A549 (cell line): ENCODE measurements around the gene CYP4B1. TPM values are rescaled to one million over a fixed set of nuclear protein-coding genes. Genes with fewer than 3 reads are reported as not detected.
A peak's percentile ranks its signal among the peaks of the same experiment; 100 is the strongest.

ENCODE experiments used
- ATAC-seq, 2 experiments: fragments of 200-7000 bp in 1 of 2; fragments of >200 bp in 1 of 2; cut with Nextera tagmentation in 1 of 2; cut with Tn5 transposase in 1 of 2; 3 replicates each; pipeline versions ENCODE4 v1.8.0 to v1.9.1; 2018 to 2020; ENCODE audit warnings: mild to moderate bottlenecking in 1 of 2, moderate library complexity in 1 of 2
- CTCF ChIA-PET: fragments of 300-600 bp; sonication (Branson Sonifier 250); formaldehyde crosslinking; extraction: SDS; loops from one replicate; lab custom pipeline; 2021; ENCODE audit warnings: antibody characterized with exemption, inconsistent platforms; lab: Yijun Ruan, JAX
- POLR2A ChIA-PET: fragments of 350-600 bp; formaldehyde crosslinking; extraction: SDS; loops from one replicate; lab custom pipeline; 2021; ENCODE audit warnings: antibody characterized with exemption, inconsistent platforms; lab: Yijun Ruan, JAX
- DNase-seq, 2 experiments: peaks; one replicate each; pipeline versions ENCODE4 v3.0.0 to v3.0.0-alpha.2; 2011 to 2016; ENCODE audit warnings: low read depth in 1 of 2, low spot score in 1 of 2
- FAIRE-seq: peaks from 2 replicates; lab custom pipeline; 2011; peaks lifted over from hg19 to GRCh38; lab: Jason Lieb, UNC
- H3K27ac ChIP-seq, 2 experiments: fragments of >200 bp; sonication (Bioruptor Twin); formaldehyde crosslinking; 3 replicates each; pipeline ENCODE4 v1.5.1; 2016 to 2017
- H3K4me1 ChIP-seq: fragments of >200 bp; sonication (Bioruptor Twin); formaldehyde crosslinking; 3 replicates; pipeline ENCODE4 v1.6.1; 2016
- H3K4me2 ChIP-seq: fragments of >200 bp; sonication (Bioruptor Twin); formaldehyde crosslinking; 3 replicates; pipeline ENCODE4 v1.6.1; 2016
- H3K4me3 ChIP-seq: fragments of >200 bp; sonication (Bioruptor Twin); formaldehyde crosslinking; 3 replicates; pipeline ENCODE4 v1.5.1; 2016
- H3K9me3 ChIP-seq: fragments of >200 bp; sonication (Bioruptor Twin); formaldehyde crosslinking; 3 replicates; pipeline ENCODE4 v1.6.1; 2016
- BHLHE40 ChIP-seq: IDR thresholded peaks from 2 replicates; pipeline ENCODE4 v1.6.1; 2012; ENCODE audit warnings: low read depth, low read length, inconsistent platforms
- CHD2 ChIP-seq: fragments of 150-350 bp; IDR thresholded peaks from 2 replicates; pipeline ENCODE4 v1.6.1; 2014; ENCODE audit warnings: low read length; ENCODE audit not compliant: partially characterized antibody
- CHD4 ChIP-seq: fragments of 200-600 bp; sonication (generic); IDR thresholded peaks from 2 replicates; pipeline ENCODE4 v1.6.1; 2016; ENCODE audit warnings: antibody characterized with exemption, mild to moderate bottlenecking, borderline replicate concordance
- EHMT2 ChIP-seq: fragments of 200-600 bp; sonication (generic); IDR thresholded peaks from 2 replicates; pipeline ENCODE4 v1.6.1; 2016; ENCODE audit warnings: antibody characterized with exemption, low read depth, mild to moderate bottlenecking, moderate library complexity
- ELK1 ChIP-seq: fragments of 150-350 bp; IDR thresholded peaks from 2 replicates; pipeline ENCODE4 v1.6.1; 2014; ENCODE audit warnings: low read depth, mild to moderate bottlenecking, low read length
- ESRRA ChIP-seq: fragments of 150-350 bp; IDR thresholded peaks from 2 replicates; pipeline ENCODE4 v1.6.1; 2014; ENCODE audit warnings: mild to moderate bottlenecking, low read length, borderline replicate concordance
- FOSB ChIP-seq: fragments of 250-450 bp; sonication (Bioruptor Pico); IDR thresholded peaks from 2 replicates; pipeline ENCODE4 v1.5.0; 2020; ENCODE audit warnings: mild to moderate bottlenecking, moderate library complexity
- FOSL2 ChIP-seq, 2 experiments: fragments of 450-650 bp in 1 of 2; fragments of >200 bp in 1 of 2; sonication (Bioruptor Twin) in 1 of 2; formaldehyde crosslinking; IDR thresholded peaks; 2 replicates each; pipeline versions ENCODE4 v1.5.0 to v1.6.1; 2016 to 2020; ENCODE audit warnings: mild to moderate bottlenecking in 1 of 2, moderate library complexity in 1 of 2
- GATA3 ChIP-seq: IDR thresholded peaks from 2 replicates; pipeline ENCODE4 v1.6.1; 2012; ENCODE audit warnings: borderline replicate concordance
- HEYL ChIP-seq: fragments of 250-450 bp; sonication (Bioruptor Pico); IDR thresholded peaks from 2 replicates; pipeline ENCODE4 v1.8.0; 2021; ENCODE audit warnings: mild to moderate bottlenecking, moderate library complexity
- HOXA7 ChIP-seq: fragments of 250-450 bp; sonication (Bioruptor Pico); IDR thresholded peaks from 2 replicates; pipeline ENCODE4 v1.5.0; 2020; ENCODE audit warnings: mild to moderate bottlenecking, moderate library complexity
- HOXB13 ChIP-seq: fragments of 250-450 bp; sonication (Bioruptor Pico); IDR thresholded peaks from 2 replicates; pipeline ENCODE4 v1.5.0; 2020; ENCODE audit warnings: low read depth, mild to moderate bottlenecking, moderate library complexity
- HOXB5 ChIP-seq: fragments of 250-450 bp; sonication (Bioruptor Pico); IDR thresholded peaks from 2 replicates; pipeline ENCODE4 v1.5.0; 2020; ENCODE audit warnings: mild to moderate bottlenecking, moderate library complexity
- MAZ ChIP-seq: fragments of 150-350 bp; IDR thresholded peaks from 2 replicates; pipeline ENCODE4 v1.6.1; 2014; ENCODE audit warnings: antibody characterized with exemption, low read depth, low read length, borderline replicate concordance
- NFE2L2 ChIP-seq: fragments of 150-350 bp; conservative IDR thresholded peaks from 2 replicates; pipeline ENCODE4 v1.6.1; 2014; ENCODE audit warnings: low read length
- NPAS2 ChIP-seq: fragments of 250-450 bp; sonication (Bioruptor Pico); IDR thresholded peaks from 2 replicates; pipeline ENCODE4 v1.8.0; 2022; ENCODE audit warnings: mild to moderate bottlenecking, moderate library complexity, borderline replicate concordance
- PHF8 ChIP-seq: fragments of 200-600 bp; sonication (generic); IDR thresholded peaks from 2 replicates; pipeline ENCODE4 v1.6.1; 2016; ENCODE audit warnings: low read depth, mild to moderate bottlenecking, antibody characterized with exemption, moderate library complexity, borderline replicate concordance
- RAD21 ChIP-seq, 2 experiments: fragments of >200 bp in 1 of 2; sonication (Bioruptor Twin) in 1 of 2; formaldehyde crosslinking in 1 of 2; IDR thresholded peaks in 1 of 2; conservative IDR thresholded peaks in 1 of 2; 2 replicates in 1 of 2; 3 replicates in 1 of 2; pipeline ENCODE4 v1.6.1; 2012 to 2018; ENCODE audit warnings: inconsistent platforms in 1 of 2
- RNF2 ChIP-seq: fragments of 200-600 bp; sonication (generic); IDR thresholded peaks from 2 replicates; pipeline ENCODE4 v1.6.1; 2016; ENCODE audit warnings: low read depth, mild to moderate bottlenecking, antibody characterized with exemption, moderate library complexity, borderline replicate concordance
- TP53 ChIP-seq: fragments of 250-450 bp; sonication (Bioruptor Pico); IDR thresholded peaks from 2 replicates; pipeline ENCODE4 v1.5.0; 2021; ENCODE audit warnings: mild to moderate bottlenecking, moderate library complexity
- ZC3H11A ChIP-seq: fragments of 450-650 bp; IDR thresholded peaks from 2 replicates; pipeline ENCODE4 v1.6.1; 2014; ENCODE audit warnings: antibody characterized with exemption, mild to moderate bottlenecking
- ZNF302 ChIP-seq: fragments of 250-450 bp; sonication (Bioruptor Pico); IDR thresholded peaks from 2 replicates; pipeline ENCODE4 v1.9.0; 2021; ENCODE audit warnings: inconsistent platforms, mild to moderate bottlenecking, moderate library complexity
- ZSCAN20 ChIP-seq: fragments of 250-450 bp; sonication (Bioruptor Pico); IDR thresholded peaks from 2 replicates; pipeline ENCODE4 v1.8.0; 2022; ENCODE audit warnings: mild to moderate bottlenecking, moderate library complexity
- WGBS: methylation state at CpG from one replicate; pipeline ENCODE4 v1.1.6; 2017; ENCODE audit errors: missing lambda C conversion rate; 5-methylcytosine and 5-hydroxymethylcytosine counted together
- polyA plus RNA-seq, 4 experiments: library from polyadenylated mRNA; depleted of rRNA in 3 of 4; stranded (reverse); fragments of >200 nt; fragmentation: RNase III in 1 of 4; extraction: RNeasy Plus Mini Kit Qiagen cat#74134 plus additional on column Dnase treatment in 1 of 4; gene quantifications; 2 replicates in 3 of 4; 3 replicates in 1 of 4; pipeline ENCODE4 v1.2.3, GENCODE V29; 2011 to 2017
- TF ChIP-seq, protein P1 (sequence below): fragments of >200 bp; sonication (Bioruptor Twin); formaldehyde crosslinking; IDR thresholded peaks from 2 replicates; pipeline ENCODE4 v1.6.1; 2016
- TF ChIP-seq, protein P2 (sequence below): fragments of >200 bp; sonication (Bioruptor Twin); formaldehyde crosslinking; IDR thresholded peaks from 3 replicates; pipeline ENCODE4 v1.5.1; 2016
- TF ChIP-seq, protein P3 (sequence below): fragments of 200-600 bp; sonication (generic); IDR thresholded peaks from 2 replicates; pipeline ENCODE4 v1.6.1; 2016; ENCODE audit warnings: antibody characterized with exemption, mild to moderate bottlenecking, moderate library complexity
- TF ChIP-seq, protein P4 (sequence below): IDR thresholded peaks from 2 replicates; pipeline ENCODE4 v1.6.1; 2012; ENCODE audit warnings: low read depth, borderline replicate concordance
- TF ChIP-seq, protein P5 (sequence below): IDR thresholded peaks from 2 replicates; pipeline ENCODE4 v1.6.1; 2012

The CYP4B1 gene
- polyA plus RNA-seq, 2 of the 4 experiments (the other 2 are of a cell fraction), result not detected

GRCh38 chr1:46772571-46772970 is 26.3 kb upstream of the CYP4B1 start:
- DNase-seq (peak in 1 of 2 experiments; percentile 3), FAIRE-seq (no peak), ATAC-seq (no peak)
- CTCF ChIA-PET, result no interaction called here
- Histone ChIP-seq H3K4me2 (no peak overlapping the region), H3K27ac (no peak overlapping the region), H3K4me1 (no peaks in the 10 kb centered on the region), H3K9me3 (peaks cover 4% of the 10 kb centered on the region; the same call in 2 of the 3 replicates), H3K4me3 (no peak overlapping the region)
- 17% methylated on average over 1 of the region's 1 CpG for WGBS
- POLR2A ChIA-PET, result no interaction called here
- TF ChIP-seq FOSL2 (IDR thresholded peaks at IDR 0.05), result no peak
- no peak for TF ChIP-seq FOSL2 (CRISPR knock-in tag; IDR thresholded peaks at IDR 0.05)
- no peak for TF ChIP-seq CHD2
- TF ChIP-seq RAD21 (conservative IDR thresholded peaks at IDR 0.05 in 1 of 2, IDR thresholded peaks at IDR 0.05 in 1 of 2), result no peak
- TF ChIP-seq, protein P1, sequence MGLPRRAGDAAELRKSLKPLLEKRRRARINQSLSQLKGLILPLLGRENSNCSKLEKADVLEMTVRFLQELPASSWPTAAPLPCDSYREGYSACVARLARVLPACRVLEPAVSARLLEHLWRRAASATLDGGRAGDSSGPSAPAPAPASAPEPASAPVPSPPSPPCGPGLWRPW, result no peak
- TF ChIP-seq, protein P2, sequence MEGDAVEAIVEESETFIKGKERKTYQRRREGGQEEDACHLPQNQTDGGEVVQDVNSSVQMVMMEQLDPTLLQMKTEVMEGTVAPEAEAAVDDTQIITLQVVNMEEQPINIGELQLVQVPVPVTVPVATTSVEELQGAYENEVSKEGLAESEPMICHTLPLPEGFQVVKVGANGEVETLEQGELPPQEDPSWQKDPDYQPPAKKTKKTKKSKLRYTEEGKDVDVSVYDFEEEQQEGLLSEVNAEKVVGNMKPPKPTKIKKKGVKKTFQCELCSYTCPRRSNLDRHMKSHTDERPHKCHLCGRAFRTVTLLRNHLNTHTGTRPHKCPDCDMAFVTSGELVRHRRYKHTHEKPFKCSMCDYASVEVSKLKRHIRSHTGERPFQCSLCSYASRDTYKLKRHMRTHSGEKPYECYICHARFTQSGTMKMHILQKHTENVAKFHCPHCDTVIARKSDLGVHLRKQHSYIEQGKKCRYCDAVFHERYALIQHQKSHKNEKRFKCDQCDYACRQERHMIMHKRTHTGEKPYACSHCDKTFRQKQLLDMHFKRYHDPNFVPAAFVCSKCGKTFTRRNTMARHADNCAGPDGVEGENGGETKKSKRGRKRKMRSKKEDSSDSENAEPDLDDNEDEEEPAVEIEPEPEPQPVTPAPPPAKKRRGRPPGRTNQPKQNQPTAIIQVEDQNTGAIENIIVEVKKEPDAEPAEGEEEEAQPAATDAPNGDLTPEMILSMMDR, result no peak
- no peak for TF ChIP-seq CHD4
- TF ChIP-seq, protein P3, sequence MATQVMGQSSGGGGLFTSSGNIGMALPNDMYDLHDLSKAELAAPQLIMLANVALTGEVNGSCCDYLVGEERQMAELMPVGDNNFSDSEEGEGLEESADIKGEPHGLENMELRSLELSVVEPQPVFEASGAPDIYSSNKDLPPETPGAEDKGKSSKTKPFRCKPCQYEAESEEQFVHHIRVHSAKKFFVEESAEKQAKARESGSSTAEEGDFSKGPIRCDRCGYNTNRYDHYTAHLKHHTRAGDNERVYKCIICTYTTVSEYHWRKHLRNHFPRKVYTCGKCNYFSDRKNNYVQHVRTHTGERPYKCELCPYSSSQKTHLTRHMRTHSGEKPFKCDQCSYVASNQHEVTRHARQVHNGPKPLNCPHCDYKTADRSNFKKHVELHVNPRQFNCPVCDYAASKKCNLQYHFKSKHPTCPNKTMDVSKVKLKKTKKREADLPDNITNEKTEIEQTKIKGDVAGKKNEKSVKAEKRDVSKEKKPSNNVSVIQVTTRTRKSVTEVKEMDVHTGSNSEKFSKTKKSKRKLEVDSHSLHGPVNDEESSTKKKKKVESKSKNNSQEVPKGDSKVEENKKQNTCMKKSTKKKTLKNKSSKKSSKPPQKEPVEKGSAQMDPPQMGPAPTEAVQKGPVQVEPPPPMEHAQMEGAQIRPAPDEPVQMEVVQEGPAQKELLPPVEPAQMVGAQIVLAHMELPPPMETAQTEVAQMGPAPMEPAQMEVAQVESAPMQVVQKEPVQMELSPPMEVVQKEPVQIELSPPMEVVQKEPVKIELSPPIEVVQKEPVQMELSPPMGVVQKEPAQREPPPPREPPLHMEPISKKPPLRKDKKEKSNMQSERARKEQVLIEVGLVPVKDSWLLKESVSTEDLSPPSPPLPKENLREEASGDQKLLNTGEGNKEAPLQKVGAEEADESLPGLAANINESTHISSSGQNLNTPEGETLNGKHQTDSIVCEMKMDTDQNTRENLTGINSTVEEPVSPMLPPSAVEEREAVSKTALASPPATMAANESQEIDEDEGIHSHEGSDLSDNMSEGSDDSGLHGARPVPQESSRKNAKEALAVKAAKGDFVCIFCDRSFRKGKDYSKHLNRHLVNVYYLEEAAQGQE, result no peak
- TF ChIP-seq BHLHE40, result no peak
- TF ChIP-seq, protein P4, sequence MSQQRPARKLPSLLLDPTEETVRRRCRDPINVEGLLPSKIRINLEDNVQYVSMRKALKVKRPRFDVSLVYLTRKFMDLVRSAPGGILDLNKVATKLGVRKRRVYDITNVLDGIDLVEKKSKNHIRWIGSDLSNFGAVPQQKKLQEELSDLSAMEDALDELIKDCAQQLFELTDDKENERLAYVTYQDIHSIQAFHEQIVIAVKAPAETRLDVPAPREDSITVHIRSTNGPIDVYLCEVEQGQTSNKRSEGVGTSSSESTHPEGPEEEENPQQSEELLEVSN, result no peak
- TF ChIP-seq MAZ, result no peak
- TF ChIP-seq FOSB (CRISPR knock-in tag), result no peak
- TF ChIP-seq HOXA7 (CRISPR knock-in tag), result no peak
- no peak for TF ChIP-seq GATA3
- no peak for TF ChIP-seq ZSCAN20 (CRISPR knock-in tag)
- TF ChIP-seq HEYL (CRISPR knock-in tag), result no peak
- TF ChIP-seq ZNF302 (CRISPR knock-in tag), result no peak
- TF ChIP-seq HOXB5 (CRISPR knock-in tag), result no peak
- no peak for TF ChIP-seq ELK1
- TF ChIP-seq ZC3H11A, result no peak

- no peak for FAIRE-seq
- WGBS, result 84% methylated on average over 1 of the region's 1 CpG
- ChIA-PET POLR2A (no interaction called here), CTCF (no interaction called here)
- no peak for DNase-seq
- Histone ChIP-seq H3K27ac (no peak overlapping the region), H3K4me3 (no peak overlapping the region), H3K4me2 (no peak overlapping the region), H3K9me3 (peaks cover 4% of the 10 kb centered on the region; the same call in 2 of the 3 replicates), H3K4me1 (no peaks in the 10 kb centered on the region)
- ATAC-seq, result no peak
- no peak for TF ChIP-seq TP53
- no peak for TF ChIP-seq RAD21 (conservative IDR thresholded peaks at IDR 0.05 in 1 of 2, IDR thresholded peaks at IDR 0.05 in 1 of 2)
- no peak for TF ChIP-seq PHF8
- no peak for TF ChIP-seq HOXA7 (CRISPR knock-in tag)
- no peak for TF ChIP-seq CHD4
- TF ChIP-seq, protein P5, sequence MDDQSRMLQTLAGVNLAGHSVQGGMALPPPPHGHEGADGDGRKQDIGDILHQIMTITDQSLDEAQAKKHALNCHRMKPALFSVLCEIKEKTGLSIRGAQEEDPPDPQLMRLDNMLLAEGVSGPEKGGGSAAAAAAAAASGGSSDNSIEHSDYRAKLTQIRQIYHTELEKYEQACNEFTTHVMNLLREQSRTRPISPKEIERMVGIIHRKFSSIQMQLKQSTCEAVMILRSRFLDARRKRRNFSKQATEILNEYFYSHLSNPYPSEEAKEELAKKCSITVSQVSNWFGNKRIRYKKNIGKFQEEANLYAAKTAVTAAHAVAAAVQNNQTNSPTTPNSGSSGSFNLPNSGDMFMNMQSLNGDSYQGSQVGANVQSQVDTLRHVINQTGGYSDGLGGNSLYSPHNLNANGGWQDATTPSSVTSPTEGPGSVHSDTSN, result no peak
- TF ChIP-seq ZNF302 (CRISPR knock-in tag), result no peak
- no peak for TF ChIP-seq HOXB13 (CRISPR knock-in tag)
- TF ChIP-seq NPAS2 (CRISPR knock-in tag), result no peak
- no peak for TF ChIP-seq NFE2L2
- TF ChIP-seq ZC3H11A, result no peak
- no peak for TF ChIP-seq RNF2
- no peak for TF ChIP-seq GATA3
- TF ChIP-seq ESRRA, result no peak
- no peak for TF ChIP-seq EHMT2
Measured at GRCh38 chr1:46774297-46774696, 24.5 kb upstream of the CYP4B1 start.
